Measurements from ENCODE around the gene CCDC187.

GRCh38 chr9:136284311-136284710 is 19.6 kb downstream of the CCDC187 start:
- TF ChIP-seq, protein P1, sequence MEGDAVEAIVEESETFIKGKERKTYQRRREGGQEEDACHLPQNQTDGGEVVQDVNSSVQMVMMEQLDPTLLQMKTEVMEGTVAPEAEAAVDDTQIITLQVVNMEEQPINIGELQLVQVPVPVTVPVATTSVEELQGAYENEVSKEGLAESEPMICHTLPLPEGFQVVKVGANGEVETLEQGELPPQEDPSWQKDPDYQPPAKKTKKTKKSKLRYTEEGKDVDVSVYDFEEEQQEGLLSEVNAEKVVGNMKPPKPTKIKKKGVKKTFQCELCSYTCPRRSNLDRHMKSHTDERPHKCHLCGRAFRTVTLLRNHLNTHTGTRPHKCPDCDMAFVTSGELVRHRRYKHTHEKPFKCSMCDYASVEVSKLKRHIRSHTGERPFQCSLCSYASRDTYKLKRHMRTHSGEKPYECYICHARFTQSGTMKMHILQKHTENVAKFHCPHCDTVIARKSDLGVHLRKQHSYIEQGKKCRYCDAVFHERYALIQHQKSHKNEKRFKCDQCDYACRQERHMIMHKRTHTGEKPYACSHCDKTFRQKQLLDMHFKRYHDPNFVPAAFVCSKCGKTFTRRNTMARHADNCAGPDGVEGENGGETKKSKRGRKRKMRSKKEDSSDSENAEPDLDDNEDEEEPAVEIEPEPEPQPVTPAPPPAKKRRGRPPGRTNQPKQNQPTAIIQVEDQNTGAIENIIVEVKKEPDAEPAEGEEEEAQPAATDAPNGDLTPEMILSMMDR (IDR thresholded peaks at IDR 0.05) = no peak
- TF ChIP-seq, protein P2, sequence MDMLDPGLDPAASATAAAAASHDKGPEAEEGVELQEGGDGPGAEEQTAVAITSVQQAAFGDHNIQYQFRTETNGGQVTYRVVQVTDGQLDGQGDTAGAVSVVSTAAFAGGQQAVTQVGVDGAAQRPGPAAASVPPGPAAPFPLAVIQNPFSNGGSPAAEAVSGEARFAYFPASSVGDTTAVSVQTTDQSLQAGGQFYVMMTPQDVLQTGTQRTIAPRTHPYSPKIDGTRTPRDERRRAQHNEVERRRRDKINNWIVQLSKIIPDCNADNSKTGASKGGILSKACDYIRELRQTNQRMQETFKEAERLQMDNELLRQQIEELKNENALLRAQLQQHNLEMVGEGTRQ (CRISPR knock-in tag; IDR thresholded peaks at IDR 0.05) = no peak
- TF ChIP-seq RORB (CRISPR knock-in tag; IDR thresholded peaks at IDR 0.05) = no peak
- TF ChIP-seq ZNF121 (CRISPR knock-in tag; IDR thresholded peaks at IDR 0.05) = no peak
- TF ChIP-seq NFE2L1 (CRISPR knock-in tag; IDR thresholded peaks at IDR 0.05) = no peak
- TF ChIP-seq, protein P3, sequence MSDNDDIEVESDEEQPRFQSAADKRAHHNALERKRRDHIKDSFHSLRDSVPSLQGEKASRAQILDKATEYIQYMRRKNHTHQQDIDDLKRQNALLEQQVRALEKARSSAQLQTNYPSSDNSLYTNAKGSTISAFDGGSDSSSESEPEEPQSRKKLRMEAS (CRISPR knock-in tag; IDR thresholded peaks at IDR 0.05) = no peak
- TF ChIP-seq NR2C2 (CRISPR knock-in tag; IDR thresholded peaks at IDR 0.05) = no peak
- TF ChIP-seq NFATC4 (CRISPR knock-in tag; IDR thresholded peaks at IDR 0.05) = no peak
- TF ChIP-seq TCF7 (CRISPR knock-in tag; IDR thresholded peaks at IDR 0.05; ENCODE audit: low read depth) = no peak
- no peak for TF ChIP-seq NFYB (CRISPR knock-in tag; conservative IDR thresholded peaks at IDR 0.05; ENCODE audit: low read depth)
